Glomerular visceral epithelial cell (primary cell): ENCODE measurements around the gene RING1.

ENCODE experiments used
- DNase-seq: peaks from one replicate; pipeline ENCODE4 v3.0.0-alpha.2; 2016; ENCODE audit errors: extremely low spot score

RING1 gene

DNA sequence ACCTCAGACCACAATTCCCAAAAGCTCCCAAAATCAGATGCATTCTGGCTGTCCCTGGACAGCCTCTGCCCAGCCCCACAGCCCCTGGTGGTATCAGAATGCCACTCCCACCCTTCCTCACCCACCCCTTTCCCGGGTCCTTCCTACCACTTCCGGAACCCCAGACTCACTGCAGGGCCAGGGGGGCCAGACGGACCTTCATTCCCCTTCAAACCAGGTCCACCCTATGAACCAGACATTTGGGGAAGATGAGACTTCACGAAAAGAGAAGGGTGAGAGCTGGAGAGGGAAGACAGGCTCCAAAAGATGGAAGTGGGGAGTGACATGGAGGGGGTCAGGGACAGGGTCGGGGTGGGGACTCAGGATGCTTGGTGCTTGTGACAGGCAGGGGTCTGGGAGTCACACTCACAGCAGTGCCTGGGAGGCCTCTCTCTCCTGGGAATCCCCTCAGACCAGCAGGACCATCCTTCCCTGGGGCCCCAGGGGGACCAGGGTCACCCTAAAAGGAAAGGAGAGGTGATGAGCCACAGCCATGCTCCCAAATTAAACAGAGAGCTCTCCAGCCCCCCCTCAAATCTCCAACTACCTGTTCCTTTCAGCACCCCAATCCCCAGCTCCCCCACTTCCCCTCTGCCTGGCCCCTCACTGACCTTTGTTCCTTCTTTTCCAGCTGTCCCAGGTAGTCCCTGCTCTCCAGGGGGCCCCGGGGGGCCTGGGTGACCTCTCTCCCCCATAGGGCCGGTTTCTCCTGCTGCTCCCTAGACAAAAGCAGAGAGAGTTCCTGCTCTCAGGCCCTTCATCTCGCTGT, 36.2 kb upstream of the RING1 start:
- no peak for DNase-seq

DNA sequence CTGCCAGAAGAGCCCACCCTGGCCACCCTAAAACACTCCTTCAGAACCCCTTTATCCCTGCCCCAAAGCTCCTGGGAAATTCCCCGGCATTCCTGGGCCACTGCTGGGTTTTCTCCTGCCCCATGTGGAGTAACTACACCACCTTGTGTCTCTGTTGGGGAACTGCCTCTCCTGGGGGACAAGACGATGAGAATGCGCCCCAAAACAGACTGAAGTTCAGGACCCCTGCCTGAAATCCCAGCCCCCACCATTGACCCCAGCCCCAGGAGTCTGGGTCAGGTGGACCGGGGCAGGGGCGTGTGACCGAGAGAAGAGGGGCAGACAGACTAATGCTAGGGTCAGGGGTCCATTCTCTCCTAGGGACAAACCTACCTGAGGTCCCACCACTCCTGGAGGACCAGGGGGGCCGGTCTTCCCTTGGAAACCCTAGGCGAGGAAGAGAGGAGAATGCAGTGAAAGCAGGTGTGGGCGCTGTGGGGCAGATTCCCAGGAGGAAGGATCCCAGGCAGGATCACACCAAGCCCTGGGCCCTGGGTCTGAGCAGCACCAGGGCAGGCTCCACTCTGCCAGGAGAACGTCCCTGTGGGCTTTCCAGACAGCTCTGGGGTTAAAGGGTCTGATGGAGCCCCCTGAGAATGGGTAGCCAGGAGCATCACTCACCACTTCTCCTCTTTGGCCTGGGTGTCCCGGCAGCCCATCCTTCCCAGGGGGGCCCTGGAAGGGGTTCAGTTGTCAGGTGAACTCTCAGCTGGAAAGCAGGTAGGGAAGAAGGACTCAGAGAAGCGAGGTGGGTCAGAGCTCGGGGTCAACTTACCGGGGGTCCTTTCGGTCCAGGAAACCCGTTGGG, 35.4 kb upstream of the RING1 start:
- peak; percentile 56 for DNase-seq

GRCh38 chr6:33173535-33174180, 34.6 kb upstream of the RING1 start:
- DNase-seq = no peak

DNA sequence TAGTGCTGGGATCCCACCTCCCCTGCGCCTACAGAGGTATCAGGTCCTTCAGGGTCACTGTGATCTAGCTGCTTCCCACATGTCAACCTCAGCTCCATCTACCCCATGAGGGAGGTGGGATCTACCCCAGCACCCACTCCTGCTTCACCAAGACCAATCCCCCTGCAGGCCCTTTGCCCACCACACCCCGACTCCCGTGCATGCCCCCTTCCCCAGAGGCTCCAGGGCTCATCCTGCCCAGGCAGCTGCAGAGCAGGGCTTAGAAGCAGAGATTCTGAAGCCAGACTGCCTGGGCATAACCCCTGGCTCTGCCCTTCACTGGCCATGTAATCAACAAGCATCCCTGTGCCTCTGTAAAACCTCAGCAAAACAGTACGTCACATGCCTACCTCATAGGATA, 33.5 kb upstream of the RING1 start:
- DNase-seq = no peak

GRCh38 chr6:33175436-33176069, 32.7 kb upstream of the RING1 start:
- DNase-seq = no peak

DNA sequence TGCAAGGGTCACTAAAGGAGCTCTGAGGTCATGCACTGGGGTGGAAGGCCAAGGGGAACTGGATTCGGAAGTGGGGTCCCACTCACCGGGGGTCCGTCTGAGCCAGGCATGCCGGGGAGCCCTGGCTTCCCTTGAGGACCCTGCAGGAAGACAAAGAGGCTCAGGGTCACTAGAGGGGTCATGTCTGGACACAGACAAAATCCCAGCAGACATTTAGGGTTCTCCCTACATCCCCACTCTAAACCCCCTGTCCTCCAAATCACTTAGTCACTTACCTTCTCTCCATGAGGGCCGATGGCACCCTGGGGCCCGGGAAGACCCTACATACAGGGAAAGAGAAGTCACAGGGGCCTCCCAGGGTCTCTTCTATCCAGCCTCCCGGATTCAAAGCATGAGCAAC, 31.4 kb upstream of the RING1 start:
- DNase-seq = no peak

GRCh38 chr6:33177552-33178446, 30.5 kb upstream of the RING1 start:
- DNase-seq = no peak

- no peak for DNase-seq
These were observed 29.4 kb upstream of the RING1 start for GRCh38 chr6:33178755-33179475.

- no peak for DNase-seq
These were observed 27.2 kb upstream of the RING1 start for GRCh38 chr6:33181141-33181540.

DNA sequence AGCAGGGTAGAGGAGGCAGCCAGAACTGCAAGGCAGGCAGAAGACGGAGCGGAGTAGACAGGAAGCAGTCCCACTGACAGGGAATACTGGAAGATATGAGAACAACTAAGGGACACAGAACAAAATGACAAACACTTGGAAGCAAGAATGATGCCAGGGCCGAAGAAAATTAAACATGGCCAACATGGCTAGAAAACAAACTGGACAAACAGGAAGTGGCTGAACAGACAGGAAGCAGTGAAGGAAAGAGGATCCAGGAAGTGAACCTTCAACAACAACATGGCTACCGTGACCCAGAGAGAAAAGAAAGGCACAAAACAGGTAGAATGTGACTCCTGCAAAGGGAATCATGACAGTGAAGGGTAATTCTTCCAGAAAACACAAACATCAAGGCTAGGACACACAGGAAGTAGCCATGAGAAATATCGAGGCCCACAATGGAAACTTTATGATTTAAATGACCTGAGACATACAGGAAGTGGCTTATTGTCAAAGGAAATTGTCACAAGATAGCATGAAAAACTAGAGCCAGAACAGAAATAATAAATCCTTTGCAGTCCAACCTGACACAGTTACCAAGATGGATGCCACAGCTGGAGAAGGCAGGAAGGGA, 25.1 kb upstream of the RING1 start:
- no peak for DNase-seq

DNA sequence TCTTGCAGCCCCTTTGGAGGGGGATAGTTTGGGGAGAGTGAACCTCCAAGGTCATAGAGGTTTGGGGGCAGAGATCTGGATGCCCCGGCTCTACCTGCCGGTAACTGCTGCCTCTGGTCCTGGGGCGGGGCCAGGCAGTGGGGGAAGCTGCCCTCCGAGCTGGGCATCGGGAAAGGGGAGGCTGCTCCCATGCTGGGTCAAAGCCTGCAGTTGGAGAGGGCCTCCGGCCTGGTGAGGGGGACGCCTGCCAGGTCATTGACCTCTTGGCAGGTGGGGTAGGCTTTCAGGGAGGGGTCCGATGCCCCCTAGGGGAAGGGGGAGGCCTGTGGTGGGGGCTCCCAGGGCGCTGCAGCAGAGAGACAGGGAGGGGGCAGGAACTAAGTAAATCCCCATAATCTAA, 23.1 kb upstream of the RING1 start:
- no peak for DNase-seq

GRCh38 chr6:33185654-33186187, 22.6 kb upstream of the RING1 start:
- no peak for DNase-seq

GRCh38 chr6:33187809-33188208, 20.5 kb upstream of the RING1 start:
- DNase-seq = no peak

- no peak for DNase-seq
These were observed 19.1 kb upstream of the RING1 start for GRCh38 chr6:33189164-33189563.

GRCh38 chr6:33189625-33190448, 18.5 kb upstream of the RING1 start:
- no peak for DNase-seq

- no peak for DNase-seq
These were observed 17.7 kb upstream of the RING1 start for GRCh38 chr6:33190504-33191107.

- DNase-seq = peak; percentile 17
These were observed 16.8 kb upstream of the RING1 start for GRCh38 chr6:33191383-33192104.
